HUES64 (cell line): ENCODE data around the gene PRKCB.
"Not testable (repeated sequence)": the region's sequence is repeated elsewhere in the genome, so short reads cannot be mapped to it uniquely, and the experiment has no call there.

Experiments used
- H3K27ac ChIP-seq: 2 replicates; pipeline ENCODE4 v1.7.0; 2013; ENCODE audit warnings: low read depth, low read length, inconsistent platforms
- H3K27me3 ChIP-seq: 2 replicates; pipeline ENCODE4 v1.6.1; 2013; ENCODE audit warnings: mild to moderate bottlenecking, low read length; ENCODE audit not compliant: insufficient read depth
- H3K36me3 ChIP-seq: 2 replicates; pipeline ENCODE4 v1.6.1; 2013; ENCODE audit warnings: mild to moderate bottlenecking, low read length; ENCODE audit not compliant: insufficient read depth
- H3K4me1 ChIP-seq: 2 replicates; pipeline ENCODE4 v1.6.1; 2013; ENCODE audit warnings: mild to moderate bottlenecking, low read length, moderate library complexity; ENCODE audit not compliant: insufficient read depth
- H3K4me3 ChIP-seq: 2 replicates; pipeline ENCODE4 v1.5.1; 2013; ENCODE audit warnings: mild to moderate bottlenecking, low read length, moderate library complexity
- H3K9ac ChIP-seq: 2 replicates; pipeline ENCODE4 v1.6.1; 2013; ENCODE audit warnings: mild to moderate bottlenecking, low read depth, low read length
- H3K9me3 ChIP-seq: 2 replicates; pipeline ENCODE4 v1.6.1; 2013; ENCODE audit warnings: low read depth, low read length; ENCODE audit not compliant: insufficient read depth
- WGBS: fragments of 150-250, 120-280 bp; methylation state at CpG from one replicate; pipeline ENCODE4 v1.1.7; 2013; ENCODE audit warnings: missing lambda C conversion rate; 5-methylcytosine and 5-hydroxymethylcytosine counted together

Gene PRKCB

DNA sequence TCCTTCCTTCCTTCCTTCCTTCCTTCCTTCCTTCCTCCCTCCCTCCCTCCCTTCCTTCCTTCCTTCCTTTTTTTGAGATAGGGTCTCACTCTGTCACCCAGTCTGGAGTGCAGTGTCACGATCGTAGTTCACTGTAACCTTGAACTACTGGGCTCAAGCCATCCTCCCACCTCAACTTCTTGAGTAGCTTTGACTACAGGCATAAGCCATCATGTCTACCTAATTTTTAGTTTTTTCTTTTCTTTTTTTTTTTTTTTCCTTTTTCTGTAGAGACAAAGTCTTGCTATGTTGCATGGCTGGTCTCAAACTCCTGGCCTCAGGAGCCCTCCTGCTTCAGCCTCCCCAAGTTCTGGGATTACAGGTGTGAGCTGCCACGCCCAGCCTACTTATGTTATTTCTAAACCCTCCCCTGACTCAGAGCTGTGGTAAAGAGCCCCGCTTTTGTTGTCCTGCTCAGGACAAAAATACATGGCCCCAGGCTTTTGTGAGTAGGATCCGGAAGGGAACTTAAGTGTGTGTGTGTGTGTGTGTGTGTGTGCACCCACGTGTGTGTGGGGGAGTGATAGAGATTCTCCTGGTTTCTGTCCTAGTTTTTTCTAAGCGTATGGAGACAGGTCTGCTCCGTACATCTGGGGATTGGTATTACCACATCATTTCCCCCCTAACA lies 67.1 kb downstream of the PRKCB start:
- H3K4me3 ChIP-seq: no peak overlapping the region
- WGBS: 80% methylated on average over 8 of the region's 8 CpGs

DNA sequence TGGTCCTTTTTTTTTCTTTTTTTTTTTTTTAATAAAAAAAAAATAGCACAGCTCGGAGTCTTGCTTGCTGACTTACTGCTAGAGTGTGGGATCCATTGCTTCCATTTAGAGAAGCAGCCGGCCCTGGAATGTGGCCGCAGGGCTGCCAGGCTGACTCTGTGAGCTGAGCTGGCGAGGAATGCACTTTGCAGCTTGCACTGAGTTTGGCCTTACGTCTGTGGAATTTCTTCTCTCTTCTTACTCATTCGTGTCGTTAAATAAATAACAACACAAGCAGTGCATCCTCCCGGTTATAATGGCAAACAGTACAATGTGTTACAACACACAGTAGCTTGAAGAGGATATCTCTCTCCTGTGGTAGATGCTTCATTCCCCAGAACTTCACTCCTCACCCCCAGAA lies 69.2 kb downstream of the PRKCB start:
- H3K27ac ChIP-seq: no peak overlapping the region
- no peak overlapping the region for H3K4me3 ChIP-seq
- H3K9me3 ChIP-seq: no peaks in the 10 kb centered on the region
- H3K27me3 ChIP-seq: no peaks in the 10 kb centered on the region
- WGBS: 21% methylated on average over 8 of the region's 8 CpGs
- no peaks in the 10 kb centered on the region for H3K36me3 ChIP-seq
- peaks cover 26% of the 10 kb centered on the region for H3K4me1 ChIP-seq
- peak overlapping the region; percentile 53; the same call in 1 of the 2 replicates for H3K9ac ChIP-seq

More for the DNA sequence above, 67.1 kb downstream of the PRKCB start:
- Histone ChIP-seq H3K9ac (no peak overlapping the region), H3K4me1 (peaks cover 26% of the 10 kb centered on the region), H3K9me3 (no peaks in the 10 kb centered on the region), H3K27ac (no peak overlapping the region), H3K36me3 (no peaks in the 10 kb centered on the region), H3K27me3 (no peaks in the 10 kb centered on the region)

DNA sequence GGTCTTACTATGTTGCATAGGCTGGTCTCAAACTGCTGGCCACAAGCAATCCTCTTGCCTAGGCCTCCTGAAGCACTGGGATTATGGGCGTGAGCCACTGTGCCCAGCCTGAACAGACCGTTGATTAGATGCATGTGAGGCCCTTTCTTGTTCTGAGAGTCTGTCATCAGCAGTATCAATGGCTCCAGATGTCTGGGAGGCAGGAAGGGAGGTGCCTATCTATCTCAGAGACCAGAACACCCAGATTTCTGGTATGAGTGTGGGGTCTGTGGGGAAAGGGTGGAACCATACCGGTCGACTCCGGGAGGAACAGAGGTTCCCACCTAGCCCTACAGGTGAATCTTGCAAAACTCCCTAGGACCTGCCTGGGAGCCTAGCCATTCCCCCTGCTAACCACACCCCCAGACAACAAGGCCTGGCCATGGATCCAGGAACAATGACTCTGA lies 71.7 kb downstream of the PRKCB start:
- Histone ChIP-seq H3K27ac (no peak overlapping the region), H3K9me3 (no peaks in the 10 kb centered on the region), H3K9ac (no peak overlapping the region), H3K4me3 (no peak overlapping the region), H3K36me3 (no peaks in the 10 kb centered on the region), H3K27me3 (no peaks in the 10 kb centered on the region), H3K4me1 (peaks cover 11% of the 10 kb centered on the region)
- 94% methylated on average over 5 of the region's 5 CpGs for WGBS

DNA sequence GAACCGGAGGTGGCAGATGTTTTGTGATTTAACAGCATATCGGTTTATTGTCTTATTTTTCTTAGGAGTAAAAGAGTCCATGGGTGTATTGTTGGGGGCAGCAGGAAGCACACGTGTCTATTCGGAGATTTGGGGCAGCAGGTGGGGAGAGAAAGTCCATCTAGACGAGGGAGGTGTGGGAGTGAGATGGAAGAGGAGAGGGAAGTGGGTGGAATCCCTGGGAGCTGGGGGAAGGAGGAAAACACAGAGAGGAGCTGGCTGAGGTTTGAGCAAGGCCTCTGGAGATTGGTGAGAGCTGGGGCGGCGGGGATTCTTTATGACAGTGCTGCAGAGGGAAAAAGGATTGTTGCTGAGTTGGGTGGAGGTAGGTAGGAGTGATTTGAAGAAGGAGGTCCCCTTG lies 72.1 kb downstream of the PRKCB start:
- Histone ChIP-seq H3K4me1 (peaks cover 11% of the 10 kb centered on the region), H3K36me3 (no peaks in the 10 kb centered on the region), H3K4me3 (no peak overlapping the region), H3K9ac (no peak overlapping the region), H3K27me3 (no peaks in the 10 kb centered on the region), H3K9me3 (no peaks in the 10 kb centered on the region), H3K27ac (no peak overlapping the region)
- 89% methylated on average over 7 of the region's 7 CpGs for WGBS

DNA sequence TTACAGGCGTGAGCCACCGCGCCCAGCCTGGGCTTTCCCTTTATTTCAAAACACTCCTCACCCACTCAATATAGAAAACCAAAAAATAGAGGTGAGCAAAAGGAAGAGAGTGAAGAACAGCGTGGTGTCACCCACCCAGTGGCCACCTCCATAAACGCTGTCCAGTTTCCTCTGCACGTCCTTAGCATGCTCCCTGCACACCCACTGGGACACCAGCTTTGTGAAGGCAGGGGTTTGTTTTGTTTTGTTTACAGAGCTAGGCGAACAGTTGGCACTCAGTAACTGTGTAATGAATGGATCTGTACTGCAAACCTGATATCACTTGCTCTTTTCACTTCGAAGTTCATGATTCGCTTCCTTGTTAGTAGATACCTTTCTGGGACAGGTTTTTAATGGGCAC lies 73.0 kb downstream of the PRKCB start:
- no peaks in the 10 kb centered on the region for H3K36me3 ChIP-seq
- WGBS: 92% methylated on average over 9 of the region's 9 CpGs
- H3K27ac ChIP-seq: no peak overlapping the region
- H3K4me3 ChIP-seq: no peak overlapping the region
- H3K27me3 ChIP-seq: no peaks in the 10 kb centered on the region
- H3K9ac ChIP-seq: no peak overlapping the region
- H3K9me3 ChIP-seq: no peaks in the 10 kb centered on the region
- H3K4me1 ChIP-seq: peaks cover 11% of the 10 kb centered on the region

DNA sequence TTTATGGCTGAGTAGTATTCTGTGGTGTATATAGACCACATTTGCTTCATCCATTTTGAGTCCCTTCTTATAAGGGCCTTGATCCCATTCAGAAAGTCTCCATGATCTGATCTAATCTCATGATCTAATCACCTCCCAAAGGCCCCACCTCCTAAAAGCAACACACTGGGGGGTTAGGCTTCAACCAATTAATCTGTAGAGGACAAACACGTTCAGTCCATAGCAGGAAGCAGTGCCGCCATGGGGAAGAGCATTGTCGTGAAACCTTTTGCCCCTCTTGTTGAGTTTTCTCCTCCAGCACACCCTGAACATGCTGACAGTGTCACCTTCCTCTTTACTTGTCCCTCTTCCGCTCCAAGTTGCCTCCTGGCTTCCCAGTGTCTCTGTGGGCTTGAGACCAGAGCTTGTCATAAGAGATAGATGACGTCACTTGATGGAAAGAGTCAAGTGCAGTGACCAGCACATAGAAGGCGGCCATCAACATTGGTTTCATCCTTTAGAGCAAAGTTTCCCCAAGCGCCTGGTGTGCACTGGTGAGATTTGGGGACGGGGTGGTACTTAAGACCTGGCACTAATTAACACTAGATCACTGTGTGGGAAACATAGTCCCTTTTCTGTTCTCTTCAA lies 74.1 kb downstream of the PRKCB start:
- 85% methylated on average over 8 of the region's 8 CpGs for WGBS

DNA sequence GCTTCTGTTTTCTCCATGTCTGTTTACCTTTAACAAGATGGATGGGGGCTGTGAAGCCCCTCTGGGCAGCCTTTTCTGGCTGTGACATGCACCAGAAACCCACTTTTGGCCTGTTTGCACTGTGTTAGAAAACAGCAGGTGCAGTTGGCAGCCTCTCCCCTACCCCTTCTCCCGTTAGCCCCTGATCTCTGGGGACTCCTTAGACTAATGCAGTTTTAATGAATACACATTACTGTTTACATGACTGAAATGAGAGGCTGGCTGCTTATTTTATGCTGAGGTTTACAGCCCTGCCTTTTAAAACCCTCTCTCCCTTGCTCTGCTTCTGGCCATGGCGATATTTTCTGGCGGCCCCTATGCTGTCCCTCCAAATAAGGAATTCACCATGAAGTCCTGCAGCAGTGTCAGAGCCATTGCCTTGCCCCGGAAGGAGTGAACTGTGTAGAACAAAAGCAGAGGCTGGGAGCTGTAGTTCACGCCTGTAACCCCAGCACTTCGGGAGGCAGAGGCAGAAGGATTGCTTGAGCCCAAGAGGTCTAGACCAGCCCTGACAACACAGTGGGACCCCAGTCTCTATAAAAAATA lies 79.3 kb downstream of the PRKCB start:
- Histone ChIP-seq H3K4me3 (no peak overlapping the region), H3K9me3 (no peaks in the 10 kb centered on the region)
- 78% methylated on average over 6 of the region's 6 CpGs for WGBS

More for the DNA sequence above, 74.1 kb downstream of the PRKCB start:
- Histone ChIP-seq H3K36me3 (no peaks in the 10 kb centered on the region), H3K27me3 (no peaks in the 10 kb centered on the region), H3K9ac (no peak overlapping the region), H3K4me1 (peaks cover 5% of the 10 kb centered on the region), H3K27ac (no peak overlapping the region), H3K9me3 (no peaks in the 10 kb centered on the region), H3K4me3 (no peak overlapping the region)

DNA sequence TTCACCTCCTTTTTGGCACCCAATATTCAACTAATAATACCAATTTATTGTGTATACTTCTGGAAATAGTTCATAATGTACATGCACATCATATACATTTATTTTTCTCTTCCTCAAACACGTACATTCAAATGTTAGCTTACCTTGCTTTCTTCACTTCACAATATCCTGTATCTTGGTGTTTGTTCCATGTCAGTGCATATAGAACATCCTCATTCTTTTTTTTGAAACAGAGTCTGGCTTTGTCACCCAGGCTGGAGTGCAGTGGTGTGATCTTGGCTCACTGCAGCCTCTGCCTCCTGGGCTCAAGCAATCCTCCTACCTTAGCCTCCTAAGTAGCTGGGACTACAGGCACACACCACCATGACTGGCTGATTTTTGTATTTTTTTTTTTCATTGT lies 80.8 kb downstream of the PRKCB start:
- 83% methylated on average over 1 of the region's 1 CpG for WGBS
- H3K27me3 ChIP-seq, H3K36me3 ChIP-seq, H3K4me3 ChIP-seq, H3K9ac ChIP-seq, H3K4me1 ChIP-seq, H3K27ac ChIP-seq, H3K9me3 ChIP-seq: not testable (repeated sequence)

More for the DNA sequence above, 79.3 kb downstream of the PRKCB start:
- H3K9ac ChIP-seq: no peak overlapping the region
- no peak overlapping the region for H3K27ac ChIP-seq
- H3K4me1 ChIP-seq: no peaks in the 10 kb centered on the region
- no peaks in the 10 kb centered on the region for H3K36me3 ChIP-seq
- no peaks in the 10 kb centered on the region for H3K27me3 ChIP-seq

DNA sequence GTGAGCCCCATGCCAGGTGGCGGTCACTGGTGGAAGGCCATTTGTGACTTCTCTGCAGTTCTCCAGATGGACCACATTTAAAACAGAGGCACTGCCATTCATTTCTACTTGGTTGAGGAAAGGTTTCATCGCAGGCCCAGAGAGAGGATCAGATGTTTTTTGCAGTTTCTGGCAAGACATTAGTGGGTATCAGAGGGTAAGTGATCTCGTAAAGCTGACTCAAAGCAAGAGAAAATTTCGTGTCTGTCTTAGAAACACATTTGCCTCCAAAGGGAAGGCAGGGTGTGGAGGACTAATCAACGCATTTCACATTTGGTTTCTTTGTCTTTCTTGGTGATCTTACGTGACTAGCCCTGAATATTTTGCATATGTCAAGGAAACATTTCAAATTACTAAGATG lies 81.8 kb downstream of the PRKCB start:
- H3K4me1 ChIP-seq: no peaks in the 10 kb centered on the region

DNA sequence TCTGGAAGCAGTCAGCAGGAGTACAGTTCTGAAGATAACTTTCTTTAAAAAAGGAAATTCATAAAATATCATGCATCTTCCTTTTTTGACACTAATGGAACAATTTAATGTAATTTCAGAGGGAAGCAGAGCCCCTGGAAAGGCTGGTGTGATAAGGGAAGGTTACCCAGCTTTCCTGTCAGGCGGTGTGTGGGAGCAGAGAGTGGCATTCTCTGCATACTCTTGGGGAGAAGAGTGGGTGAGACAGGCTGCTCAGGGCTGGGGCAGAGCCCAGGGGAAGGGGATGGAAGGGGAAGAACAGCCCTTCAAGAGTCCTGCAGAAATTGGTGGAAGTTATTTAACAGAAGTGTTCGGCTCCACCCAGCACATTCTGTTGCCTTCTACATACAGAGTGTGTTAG lies 84.7 kb downstream of the PRKCB start:
- Histone ChIP-seq H3K27ac (no peak overlapping the region), H3K36me3 (no peaks in the 10 kb centered on the region), H3K4me3 (no peak overlapping the region), H3K9me3 (no peaks in the 10 kb centered on the region), H3K9ac (no peak overlapping the region), H3K4me1 (no peaks in the 10 kb centered on the region), H3K27me3 (no peaks in the 10 kb centered on the region)
- 89% methylated on average over 2 of the region's 2 CpGs for WGBS

More for the DNA sequence above, 81.8 kb downstream of the PRKCB start:
- WGBS: 94% methylated on average over 6 of the region's 6 CpGs
- Histone ChIP-seq H3K9me3 (no peaks in the 10 kb centered on the region), H3K9ac (no peak overlapping the region), H3K27ac (no peak overlapping the region), H3K4me3 (no peak overlapping the region), H3K36me3 (no peaks in the 10 kb centered on the region), H3K27me3 (no peaks in the 10 kb centered on the region)

DNA sequence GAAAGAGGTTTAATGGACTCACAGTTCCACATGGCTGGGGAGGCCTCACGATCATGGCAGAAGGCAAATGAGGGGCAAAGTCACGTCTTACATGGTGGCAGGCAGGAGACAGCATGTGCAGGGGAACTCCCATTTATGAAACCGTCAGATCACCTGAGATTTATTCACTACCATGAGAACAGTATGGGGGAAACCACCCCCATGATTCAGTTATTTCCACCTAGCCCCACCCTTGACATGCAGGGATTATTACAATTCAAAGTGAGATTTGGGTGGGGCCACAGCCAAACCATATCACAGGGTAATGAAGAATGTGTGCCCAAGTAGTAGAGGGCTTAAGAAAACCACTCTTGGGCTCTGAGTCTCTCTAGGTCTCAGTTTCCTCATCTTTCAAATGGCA lies 85.1 kb downstream of the PRKCB start:
- Histone ChIP-seq H3K4me3 (no peak overlapping the region), H3K27ac (no peak overlapping the region), H3K9ac (no peak overlapping the region), H3K9me3 (no peaks in the 10 kb centered on the region), H3K27me3 (no peaks in the 10 kb centered on the region), H3K4me1 (no peaks in the 10 kb centered on the region), H3K36me3 (no peaks in the 10 kb centered on the region)
- WGBS: 94% methylated on average over 3 of the region's 3 CpGs
